Activated CD4-positive, CD25-positive, alpha-beta regulatory T cell treated with anti-CD3 and anti-CD28 coated beads, Interleukin-2, amount 50 U/mL, for 16 hours (primary cell): ENCODE data around the gene NAT9.

Source experiments
- DNase-seq: peaks from one replicate; pipeline ENCODE4 v3.0.0-alpha.2; 2020; ENCODE audit warnings: low read depth, low spot score

Gene NAT9

GRCh38 chr17:74805591-74805991, 29.4 kb upstream of the NAT9 start:
- no peak for DNase-seq

GRCh38 chr17:74804683-74805082, 28.5 kb upstream of the NAT9 start:
- no peak for DNase-seq

DNA sequence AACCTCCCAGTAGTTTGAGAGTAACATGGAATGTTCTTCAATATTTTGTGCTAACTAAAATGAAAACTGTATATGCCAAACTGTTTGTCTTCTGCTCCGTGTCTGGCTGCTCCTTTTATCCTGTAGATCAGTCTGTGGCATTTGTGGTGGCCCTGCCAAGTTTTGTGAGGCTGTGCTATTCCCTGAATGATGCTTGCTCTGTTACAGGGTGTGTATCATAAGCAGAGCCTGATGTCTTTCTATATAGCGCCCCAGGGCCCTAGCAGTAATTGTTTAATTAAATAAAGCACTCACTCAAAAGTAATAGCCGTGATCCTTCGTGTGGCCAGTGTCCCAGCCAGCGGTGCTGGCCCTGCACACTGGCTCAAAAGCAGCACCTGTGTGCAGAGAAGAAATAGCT, 27.8 kb upstream of the NAT9 start:
- DNase-seq = no peak

- no peak for DNase-seq
Measured at GRCh38 chr17:74803388-74803930, 27.3 kb upstream of the NAT9 start.

DNA sequence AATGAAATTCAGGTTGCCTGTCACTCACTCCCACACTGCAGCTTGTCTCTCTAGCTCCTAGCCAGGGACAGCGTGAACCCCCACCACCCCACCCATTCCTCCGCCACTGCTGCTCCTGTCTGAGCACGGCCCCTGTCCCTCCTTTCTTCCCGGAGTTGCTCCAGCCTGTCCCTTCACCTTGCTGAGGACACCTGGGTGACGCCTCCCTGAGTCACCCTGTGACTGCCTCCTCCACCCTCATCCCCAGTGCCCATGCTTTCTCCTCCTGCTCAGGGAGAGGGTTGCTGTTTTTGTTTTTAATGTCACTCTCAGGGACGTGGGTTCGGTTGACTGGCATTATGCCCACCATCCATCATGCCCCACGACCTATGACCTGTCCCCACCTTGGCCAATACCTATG, 25.8 kb upstream of the NAT9 start:
- no peak for DNase-seq

DNA sequence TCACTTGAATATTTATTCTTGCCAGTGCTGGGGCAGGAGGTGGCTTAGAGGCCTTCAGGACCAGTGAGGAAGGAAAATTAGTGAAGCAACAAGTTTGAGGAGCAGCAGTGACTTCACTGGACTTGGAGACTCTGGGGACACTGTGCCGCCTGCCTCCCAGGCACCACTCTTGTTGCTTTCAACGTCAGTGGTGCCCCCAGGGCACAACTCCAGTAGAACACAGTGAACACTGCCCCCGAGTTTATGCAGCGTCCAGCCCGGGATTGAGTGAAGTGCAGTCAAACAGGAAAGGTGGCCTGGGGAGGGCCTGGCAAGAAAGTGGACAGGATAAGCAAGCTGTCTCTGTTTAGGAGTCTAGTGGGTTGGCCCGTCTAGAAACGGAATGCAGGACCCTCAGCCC, 24.4 kb upstream of the NAT9 start:
- no peak for DNase-seq

- no peak for DNase-seq
Measured at GRCh38 chr17:74799097-74799496, 23.0 kb upstream of the NAT9 start.

DNA sequence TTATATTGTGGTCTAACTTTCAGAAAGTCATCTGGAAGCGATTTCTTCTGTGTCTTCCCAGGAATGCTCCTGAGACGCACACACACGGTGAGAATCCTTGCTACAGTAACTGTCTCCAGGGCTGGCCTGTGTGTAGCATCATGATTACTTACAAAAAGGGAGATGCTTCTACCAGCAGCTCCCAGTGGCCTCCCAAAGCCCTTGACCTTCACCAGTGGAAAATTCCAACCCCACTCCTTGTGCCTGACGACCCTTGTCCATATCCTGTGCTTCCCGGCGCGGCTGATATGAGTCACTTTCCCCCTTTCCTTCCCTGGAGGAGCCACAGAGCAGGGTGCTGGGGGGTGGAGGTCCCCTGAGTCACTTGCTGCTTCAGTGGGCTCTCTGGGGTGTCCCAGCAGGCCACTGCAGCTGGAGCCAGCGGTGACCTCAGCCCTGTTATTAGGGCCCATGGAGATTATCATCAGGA, 22.1 kb upstream of the NAT9 start:
- no peak for DNase-seq

- no peak for DNase-seq
Measured at GRCh38 chr17:74797824-74798223, 21.7 kb upstream of the NAT9 start.

DNA sequence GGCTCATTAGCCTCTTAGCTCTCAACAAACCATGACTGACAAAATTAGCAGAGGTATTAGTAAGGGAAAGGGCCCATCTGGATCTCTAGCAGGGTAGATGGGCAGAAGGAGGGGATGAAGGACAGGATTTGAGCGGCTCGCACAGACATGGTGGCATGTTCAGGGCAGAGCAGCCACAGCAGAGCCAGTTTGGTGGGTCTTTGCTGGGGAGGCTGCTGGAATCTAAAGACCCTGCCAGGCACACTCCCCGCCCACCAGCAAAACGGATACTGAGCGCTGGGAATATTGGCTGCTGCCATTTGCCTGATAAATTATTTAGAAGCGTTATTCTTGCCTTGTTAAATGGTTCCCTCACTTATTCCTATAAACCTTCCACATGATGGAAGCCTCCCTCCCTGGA, 20.7 kb upstream of the NAT9 start:
- DNase-seq = no peak

DNA sequence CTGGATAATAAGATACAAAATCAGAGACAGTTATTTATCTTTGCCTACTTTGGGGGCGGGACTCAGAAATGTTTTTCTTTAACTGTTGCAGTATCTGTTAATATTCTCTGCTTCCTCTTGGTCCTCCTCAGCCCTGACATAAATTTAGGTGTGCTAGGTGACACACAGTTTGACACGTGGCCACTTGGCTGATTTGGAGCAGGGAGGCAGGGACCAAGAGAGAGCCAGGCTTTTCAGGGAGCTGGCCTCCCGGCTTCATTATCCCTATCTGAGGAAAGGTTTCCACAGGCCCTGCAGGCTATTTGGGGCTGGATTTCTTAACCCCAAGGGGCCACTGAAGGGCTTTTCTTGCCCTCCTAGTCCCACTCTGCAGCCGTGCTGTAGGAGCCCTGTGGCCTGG, 20.1 kb upstream of the NAT9 start:
- DNase-seq = no peak

- no peak for DNase-seq
Measured at GRCh38 chr17:74795327-74796020, 19.3 kb upstream of the NAT9 start.

GRCh38 chr17:74792586-74793105, 16.5 kb upstream of the NAT9 start:
- DNase-seq = no peak

DNA sequence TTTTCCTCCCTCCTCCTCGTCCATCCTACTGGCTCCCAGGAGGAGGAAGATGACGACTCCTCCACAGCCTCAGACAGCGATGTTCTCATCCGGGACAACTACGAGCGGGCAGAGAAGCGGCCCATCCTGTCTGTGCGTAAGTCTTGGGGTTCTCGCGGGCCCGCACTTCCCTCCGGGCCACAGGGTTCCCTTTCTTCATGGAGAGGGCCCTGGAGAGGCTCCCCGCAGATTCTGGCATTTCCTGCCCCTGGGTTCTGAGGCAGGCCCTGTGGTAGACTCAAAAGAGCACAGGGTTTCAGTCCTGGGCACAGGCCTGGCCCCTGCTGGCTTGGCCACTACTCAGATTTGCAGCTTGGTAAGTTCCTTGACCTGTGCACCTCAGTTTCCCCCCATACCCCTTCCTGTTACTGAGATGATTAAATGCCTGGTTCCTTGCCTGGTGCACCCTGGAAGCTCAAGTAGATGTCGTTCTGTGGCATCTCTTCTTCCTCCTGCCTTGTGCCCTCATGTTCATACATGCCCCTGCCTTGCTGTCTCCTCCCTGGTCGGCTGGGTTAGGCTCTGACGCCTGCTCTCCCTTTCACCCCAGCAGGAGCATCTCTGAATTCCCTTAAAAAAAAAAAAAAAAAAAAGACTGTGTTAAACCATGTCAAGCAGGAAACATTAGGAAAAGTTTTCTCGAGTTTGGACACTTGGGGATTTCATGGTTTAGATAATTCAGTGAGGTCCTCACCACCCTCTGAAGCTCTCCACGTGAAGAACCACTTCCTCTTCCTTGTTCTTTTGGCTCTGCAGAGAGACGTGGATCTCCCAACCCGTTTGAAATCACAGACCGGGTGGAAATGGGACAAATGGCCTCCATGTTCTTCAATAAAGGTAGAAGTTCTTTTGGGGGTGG, 14.3 kb upstream of the NAT9 start:
- no peak for DNase-seq

DNA sequence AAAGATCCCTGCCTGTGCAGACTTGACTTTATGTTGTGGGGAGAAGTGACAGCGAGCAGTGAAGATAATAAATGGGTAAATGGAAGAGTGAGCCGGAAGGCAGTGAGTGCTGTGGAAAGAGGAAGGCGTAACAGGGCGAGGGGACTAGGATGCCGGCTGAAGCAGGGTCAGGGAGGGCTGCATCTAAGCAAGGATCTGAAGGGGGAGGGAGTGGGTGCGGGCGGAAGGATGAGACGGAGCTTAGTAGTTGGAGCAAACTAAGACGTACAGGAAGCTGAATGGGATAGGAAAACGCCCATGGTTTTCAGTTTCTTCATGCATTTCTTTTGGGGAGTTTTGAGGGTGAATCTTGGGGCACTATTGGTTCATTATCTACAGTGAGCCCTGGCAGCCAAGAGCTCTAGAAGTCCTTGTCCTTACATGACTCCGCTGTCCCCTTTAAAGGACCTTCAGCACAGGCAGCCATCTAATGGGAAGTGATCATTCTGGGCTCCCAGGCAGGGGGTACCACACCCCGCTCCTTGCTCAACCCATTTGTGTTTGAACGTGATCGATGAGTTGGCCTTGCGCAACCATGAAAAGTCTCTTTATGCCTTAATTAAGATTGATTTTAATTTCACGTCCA, 10.4 kb upstream of the NAT9 start:
- no peak for DNase-seq

DNA sequence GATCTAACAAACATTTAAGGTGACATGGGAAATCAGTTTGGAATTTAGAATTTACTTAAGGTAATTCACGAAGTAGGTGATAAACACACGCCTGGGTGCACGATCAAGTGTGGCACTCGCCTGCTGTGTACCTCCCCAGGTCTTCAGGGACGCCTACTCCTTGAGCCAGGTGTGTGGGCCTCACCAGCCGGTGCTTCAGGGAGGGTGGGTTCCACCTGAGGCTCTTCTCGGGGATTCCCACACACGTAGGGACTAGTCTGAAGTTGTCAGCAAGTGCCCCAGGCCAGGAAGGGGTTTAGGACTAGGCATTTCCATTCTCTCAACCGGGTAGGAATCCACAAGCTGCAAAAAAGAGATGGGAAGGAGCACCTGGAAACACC, 9.8 kb upstream of the NAT9 start:
- DNase-seq = no peak

GRCh38 chr17:74785096-74785980, 9.2 kb upstream of the NAT9 start:
- no peak for DNase-seq

DNA sequence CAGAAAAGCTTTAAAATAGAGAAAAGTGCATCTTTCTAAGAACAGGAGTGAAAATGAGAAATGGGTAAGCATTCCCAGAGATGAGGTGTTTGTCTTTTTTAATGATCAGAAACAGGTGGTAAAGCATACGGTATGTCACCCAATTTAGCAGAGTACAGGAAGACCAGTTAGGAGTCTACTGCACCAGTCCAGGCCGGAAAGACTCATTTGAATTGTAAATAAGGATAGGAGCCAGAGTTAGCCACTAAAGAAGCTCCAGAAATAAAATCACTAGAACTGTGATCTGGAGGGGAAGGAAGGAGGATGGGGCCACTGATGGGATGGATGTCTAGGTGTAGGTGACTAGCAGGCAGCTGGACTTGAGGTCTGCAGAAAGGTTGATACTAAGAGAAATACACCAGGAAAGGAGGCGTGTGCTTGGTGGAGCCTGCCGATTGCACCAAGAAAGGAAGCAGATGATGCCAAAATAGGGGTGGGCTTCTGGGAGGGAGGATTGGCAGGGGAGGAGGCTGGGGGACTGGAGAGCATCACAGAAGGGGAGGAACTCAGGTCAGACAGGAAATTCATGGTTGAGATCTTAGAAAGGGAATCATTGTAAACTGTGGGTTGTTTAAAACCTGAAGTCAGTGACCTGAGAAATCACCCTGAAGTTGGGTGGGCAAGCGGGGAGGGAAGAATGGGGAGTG, 8.1 kb upstream of the NAT9 start:
- no peak for DNase-seq

DNA sequence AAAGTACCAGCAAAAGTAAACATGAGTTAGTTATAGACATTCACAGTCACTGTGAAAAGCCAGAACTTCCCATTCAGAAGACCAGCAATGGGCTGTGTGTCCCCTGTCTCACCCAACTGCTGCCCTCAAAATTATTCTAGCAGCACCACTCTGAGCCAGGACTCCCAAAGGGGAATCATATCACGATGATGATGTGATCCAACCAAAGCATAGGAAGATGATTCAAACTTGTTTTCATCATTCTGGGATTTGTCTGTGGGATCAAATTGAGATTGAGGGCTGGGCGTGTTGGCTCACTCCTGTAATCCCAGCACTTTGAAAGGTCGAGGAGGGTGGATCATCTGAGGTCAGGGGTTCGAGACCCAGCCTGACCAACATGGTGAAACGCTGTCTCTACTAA, 6.4 kb upstream of the NAT9 start:
- no peak for DNase-seq

GRCh38 chr17:74780443-74781238, 4.5 kb upstream of the NAT9 start:
- no peak for DNase-seq
